Measurements from ENCODE around the gene ELMO1.

The ELMO1 gene

GRCh38 chr7:37341033-37341630 lies 107.5 kb downstream of the ELMO1 start:
- no peak for DNase-seq

- DNase-seq: no peak
These were observed 109.7 kb downstream of the ELMO1 start for GRCh38 chr7:37338966-37339365.

DNA sequence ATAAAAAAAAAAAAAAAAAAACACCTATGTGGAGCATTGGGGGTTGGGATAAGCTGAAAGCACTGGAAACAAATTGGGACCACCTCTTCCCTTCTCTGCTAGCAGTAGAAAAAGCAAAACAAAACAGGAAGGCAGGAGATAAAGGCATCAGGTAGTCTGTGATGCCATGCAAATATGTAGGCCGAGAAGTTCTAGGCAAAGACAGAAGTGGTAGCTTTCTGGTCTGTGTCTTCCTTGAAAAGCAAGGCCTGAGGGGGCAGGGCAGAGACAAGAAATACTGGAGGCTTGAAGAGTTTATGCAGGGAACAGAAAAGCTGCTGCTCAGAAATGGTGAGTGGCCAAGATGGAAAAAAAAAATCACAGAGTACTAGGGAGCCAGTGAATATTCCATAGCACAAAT lies 111.1 kb downstream of the ELMO1 start:
- DNase-seq: no peak

DNA sequence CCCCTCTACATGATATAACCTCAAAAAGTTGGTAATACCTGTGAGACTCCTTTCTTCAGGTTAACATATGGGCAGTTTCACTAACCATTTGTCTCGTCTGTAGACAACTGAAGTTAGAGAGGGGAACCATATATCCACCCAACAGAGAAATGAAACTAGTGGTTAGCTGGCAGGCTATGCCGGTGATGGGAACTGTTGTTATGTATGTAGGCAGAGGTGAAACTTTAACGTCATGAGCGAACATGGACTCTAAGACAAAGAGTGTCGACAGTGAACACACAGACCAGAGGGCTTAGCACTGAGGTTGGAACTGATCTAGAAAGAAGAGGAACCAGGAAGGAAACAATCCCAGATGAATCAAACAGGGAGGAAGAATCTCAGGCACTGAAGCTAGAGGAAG lies 112.4 kb downstream of the ELMO1 start:
- DNase-seq: no peak

GRCh38 chr7:37333075-37333474 lies 115.6 kb downstream of the ELMO1 start:
- no peak for DNase-seq

DNA sequence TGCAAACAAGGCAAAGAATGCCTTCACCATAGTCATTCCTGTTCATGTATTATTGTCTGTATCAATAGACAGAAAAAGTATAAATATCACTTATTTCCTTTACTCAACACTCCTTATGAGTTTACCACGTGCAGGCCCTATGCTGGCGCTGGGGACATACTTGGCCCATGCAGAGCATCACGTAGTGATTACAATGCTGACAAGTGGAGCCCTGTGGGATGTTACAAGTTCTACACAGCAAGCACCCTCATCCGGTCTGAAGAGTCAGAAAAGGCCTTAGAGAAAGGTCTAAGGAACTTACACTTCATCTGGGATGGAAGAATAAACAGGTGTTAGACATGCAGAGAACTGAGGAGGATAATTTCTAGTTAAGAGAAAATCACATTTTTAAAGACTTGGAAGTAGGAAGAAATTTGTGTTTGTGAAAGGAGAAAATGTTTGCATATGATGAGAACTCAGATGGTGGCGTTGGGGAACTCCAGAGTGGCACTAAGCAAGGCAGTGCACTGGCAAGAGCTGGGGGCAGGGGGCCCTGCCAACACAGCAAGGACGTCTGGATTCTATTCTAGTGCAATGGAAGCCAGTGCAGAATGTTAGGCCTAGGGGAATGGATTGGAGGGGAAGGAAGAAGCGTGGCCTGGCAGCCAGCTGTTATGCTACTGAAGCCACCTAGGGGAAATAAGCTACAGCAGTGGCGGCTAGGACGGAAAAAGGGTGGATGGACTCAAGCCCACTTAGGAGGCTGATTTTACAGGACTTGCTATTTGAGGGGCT lies 116.2 kb downstream of the ELMO1 start:
- no peak for DNase-seq

DNA sequence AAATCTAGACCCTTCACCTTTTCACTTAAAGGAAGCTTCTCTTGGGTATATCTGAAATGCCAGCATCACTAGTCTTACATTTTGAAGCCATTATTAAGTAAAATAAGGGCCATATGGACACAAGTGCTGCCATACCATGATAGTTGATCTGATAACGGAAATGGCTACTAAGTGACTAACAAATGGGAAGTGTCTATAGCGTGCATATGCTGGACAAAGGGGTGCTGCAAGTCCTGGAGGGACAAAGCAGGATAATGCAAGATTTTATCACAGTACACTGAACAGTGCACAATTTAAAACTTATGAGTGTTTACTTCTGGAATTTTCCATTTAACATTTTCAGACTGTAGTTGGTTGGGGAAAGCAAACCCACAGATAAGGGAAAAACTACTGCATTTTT lies 117.9 kb downstream of the ELMO1 start:
- no peak for DNase-seq

DNA sequence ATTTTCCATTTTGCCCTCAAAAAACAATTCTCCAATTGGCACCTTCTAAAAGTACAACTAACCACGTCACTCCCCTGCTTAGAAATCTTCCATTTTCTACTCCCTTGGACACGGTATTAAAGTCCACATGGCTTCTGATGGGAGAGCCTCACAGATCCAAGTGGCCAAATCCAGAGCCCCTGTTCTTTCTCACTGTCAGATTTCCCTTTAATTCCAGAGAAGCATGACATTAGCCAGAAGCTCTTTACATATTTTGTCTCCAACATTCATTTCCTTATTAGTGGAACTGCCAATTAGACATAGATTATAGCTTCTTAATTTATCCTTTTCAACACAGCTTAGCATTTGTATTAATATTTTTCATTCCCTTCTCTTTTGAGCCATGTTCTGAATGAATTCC lies 118.7 kb downstream of the ELMO1 start:
- DNase-seq: no peak

DNA sequence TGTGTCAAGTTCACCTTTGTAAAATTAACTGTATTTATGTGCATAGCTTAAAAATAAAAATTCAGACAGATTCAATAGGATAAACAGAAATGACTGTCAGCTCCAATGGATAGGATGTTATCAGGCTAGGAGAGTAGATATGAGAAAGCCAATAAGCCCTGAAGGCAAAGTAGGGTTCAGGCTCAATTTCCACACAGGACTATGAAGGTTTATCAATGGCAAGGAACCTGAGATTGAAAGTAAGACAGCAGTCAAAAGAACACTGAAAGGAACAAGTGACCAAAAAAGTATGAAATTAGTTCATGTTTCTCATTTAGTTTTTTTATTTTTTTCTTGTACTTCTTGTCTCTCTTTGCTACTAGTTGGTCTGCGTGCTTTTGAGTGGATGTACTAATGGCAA lies 121.4 kb downstream of the ELMO1 start:
- no peak for DNase-seq

DNA sequence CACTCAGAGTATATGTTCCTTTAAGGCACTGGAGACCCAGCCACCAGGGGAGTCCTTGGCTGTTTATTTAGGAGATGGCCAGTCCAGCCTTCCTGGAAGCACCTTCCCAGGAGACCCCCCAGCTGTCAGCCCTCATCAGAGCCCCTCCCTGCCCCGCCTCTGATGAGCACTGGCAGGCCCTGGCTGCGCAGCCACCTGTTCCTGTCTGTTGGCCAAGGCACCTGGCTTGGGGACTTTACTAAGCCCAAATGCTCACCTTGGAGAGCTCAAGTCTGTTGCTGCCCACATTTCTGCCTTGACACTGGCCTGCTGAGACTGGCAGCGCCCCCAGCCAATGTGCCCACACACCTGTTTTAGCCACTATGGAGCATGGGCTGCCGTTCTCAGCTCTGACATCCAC lies 124.7 kb downstream of the ELMO1 start:
- no peak for DNase-seq

DNA sequence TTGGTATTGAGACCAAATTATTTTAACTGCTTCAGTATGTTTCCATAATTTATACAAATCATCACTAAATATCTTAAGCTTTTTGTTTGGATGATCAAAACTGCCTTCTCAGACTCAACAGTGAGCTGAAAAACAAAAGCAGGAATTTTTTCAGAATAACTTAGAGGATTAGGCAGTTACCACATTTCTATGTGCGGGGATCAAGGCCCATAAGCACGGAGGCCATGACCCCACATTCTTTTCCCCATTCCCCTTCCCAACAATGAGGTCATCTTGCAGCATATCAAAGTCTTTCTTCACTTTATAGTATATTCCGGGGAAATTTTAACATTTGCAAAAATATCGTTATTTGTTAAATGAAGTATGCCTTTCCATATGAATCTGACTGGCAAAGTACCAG lies 125.8 kb downstream of the ELMO1 start:
- no peak for DNase-seq

DNA sequence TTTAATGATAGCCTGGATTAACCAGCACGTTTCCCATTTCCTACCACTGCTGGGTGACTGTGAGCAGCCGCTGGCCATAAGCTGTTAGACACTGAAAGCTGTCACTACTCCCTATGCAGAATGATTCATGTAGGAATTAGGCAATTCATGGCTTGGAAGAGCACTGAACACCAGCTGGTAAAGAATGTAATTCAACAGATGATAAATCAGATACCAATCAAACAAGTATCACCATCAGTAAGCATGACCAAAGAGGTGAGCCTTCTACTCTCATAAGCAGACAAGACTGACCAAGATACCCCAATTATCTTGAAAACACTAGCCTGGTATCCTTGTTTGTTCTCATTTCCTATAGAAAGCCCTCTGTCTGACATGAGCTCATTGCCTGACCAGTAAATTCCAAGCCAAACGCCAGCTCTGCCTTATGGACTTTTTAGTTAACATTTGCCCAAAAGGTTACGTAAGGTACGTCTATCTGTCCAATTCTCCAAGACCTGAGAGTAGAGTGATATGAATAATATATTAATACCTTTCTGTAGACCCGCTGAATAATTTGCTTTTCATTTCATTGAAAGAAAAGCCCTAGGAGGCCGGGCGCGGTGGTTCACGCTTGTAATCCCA lies 127.7 kb downstream of the ELMO1 start:
- DNase-seq: no peak

DNA sequence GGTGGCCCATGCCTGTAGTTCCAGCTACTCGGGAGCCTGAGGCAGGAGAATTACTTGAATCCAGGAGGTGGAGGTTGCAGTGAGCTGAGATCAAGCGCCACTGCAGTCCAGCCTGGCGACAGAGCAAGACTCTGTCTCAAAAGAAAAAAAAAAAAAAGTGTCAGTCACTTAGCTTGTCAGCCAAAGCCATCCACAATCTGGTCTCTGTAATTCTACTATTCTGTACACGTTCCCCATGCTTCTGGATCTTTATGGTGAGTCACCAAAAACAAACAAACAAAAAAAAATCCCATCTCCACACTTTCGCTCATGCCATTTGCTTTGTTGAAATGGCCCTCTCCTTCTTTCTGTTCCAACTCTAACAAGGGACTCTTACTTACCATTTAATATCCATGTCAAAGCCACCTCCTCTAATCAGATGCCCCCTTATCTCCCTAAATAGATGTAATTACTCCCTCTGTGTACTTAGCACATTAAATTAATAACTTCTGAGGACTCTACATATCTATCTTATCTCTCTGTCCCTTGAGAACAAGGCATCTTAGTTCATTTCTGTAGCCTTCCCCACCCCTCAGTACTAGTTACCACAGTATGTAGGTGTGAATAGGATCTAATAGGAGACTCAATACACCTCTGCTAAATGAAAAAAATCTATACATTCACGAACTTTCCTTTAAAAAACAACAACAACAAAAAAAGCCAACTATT lies 128.4 kb downstream of the ELMO1 start:
- DNase-seq: no peak

DNA sequence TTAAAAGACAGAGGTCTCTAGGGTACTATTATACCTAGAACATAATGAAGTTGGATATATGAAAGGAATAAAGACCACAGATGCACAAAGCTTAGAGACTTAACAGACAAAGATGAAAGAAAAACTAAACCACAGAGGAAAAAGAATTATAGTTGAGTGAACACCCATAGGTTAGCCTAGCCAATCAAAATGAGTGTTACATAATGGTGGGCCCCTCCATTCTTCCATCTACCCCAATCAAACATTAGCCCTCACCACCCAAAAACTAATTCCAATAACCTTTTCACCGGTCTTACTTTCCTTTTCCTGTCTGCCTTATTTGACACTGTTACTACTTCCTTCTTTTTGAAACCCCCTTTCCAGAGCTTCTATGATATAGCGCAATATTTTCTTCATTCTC lies 130.1 kb downstream of the ELMO1 start:
- no peak for DNase-seq

DNA sequence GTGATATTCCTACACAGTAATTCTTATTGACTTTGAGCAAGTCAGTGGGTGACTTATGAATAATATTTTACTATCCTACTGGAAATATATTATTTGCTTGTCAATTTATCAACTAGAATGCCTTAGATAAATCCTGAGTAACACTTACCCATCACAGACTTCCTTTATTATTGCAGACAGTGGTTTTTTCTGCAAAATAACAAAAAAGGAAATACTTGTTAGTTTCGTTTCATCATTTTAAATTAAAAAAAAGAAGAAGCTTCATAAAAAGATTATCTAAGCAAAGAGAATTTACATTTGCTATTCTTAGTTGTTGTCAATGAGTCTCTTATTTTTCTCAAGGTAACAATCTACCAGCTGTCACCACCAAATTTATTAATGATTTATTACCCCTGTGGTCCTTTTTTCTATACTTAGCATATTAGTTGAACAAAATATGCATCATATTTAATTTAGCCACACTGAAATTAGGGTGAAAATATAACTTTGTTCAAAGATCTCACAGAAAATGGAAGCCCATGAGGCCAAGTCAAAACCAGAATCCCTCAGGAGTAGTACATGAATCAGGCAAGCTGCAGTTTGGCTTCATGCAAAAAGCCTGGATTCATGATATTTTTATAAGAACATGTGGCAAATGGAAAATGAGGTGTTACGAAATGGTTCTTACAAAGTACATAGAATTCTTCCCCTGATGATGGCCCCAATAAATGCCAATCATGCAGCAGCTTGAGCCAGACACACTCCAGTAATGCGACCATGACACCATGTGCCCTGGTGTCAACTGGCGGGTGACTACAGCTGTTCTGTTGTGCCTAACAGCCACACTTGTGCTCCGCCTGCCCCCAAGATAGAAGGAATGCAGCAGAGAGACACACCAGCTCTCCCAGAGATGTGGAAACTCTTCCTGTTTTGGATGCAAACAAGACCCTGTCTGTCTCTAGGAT lies 132.6 kb downstream of the ELMO1 start:
- DNase-seq: no peak

DNA sequence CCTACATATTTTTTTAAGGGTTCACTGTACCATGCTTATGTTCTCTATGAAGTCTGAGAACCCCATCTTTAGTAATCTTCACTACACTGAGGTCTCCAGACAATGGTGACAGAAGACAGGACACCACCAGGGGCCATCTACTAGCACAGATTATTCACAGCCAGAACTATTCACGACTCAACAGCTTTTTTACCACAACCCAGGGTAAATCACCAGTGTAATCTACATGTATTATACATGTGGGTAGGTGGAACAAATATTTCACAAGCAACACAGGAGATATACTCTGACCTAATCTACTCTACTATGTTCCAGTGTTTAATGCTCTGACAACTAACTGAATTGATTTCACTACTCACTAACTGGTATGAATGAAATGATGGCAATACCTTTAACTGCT lies 136.1 kb downstream of the ELMO1 start:
- DNase-seq: no peak

GRCh38 chr7:37311355-37311754 lies 137.3 kb downstream of the ELMO1 start:
- peak; percentile 28 for DNase-seq

GRCh38 chr7:37310327-37311080 lies 138.2 kb downstream of the ELMO1 start:
- DNase-seq: no peak

DNA sequence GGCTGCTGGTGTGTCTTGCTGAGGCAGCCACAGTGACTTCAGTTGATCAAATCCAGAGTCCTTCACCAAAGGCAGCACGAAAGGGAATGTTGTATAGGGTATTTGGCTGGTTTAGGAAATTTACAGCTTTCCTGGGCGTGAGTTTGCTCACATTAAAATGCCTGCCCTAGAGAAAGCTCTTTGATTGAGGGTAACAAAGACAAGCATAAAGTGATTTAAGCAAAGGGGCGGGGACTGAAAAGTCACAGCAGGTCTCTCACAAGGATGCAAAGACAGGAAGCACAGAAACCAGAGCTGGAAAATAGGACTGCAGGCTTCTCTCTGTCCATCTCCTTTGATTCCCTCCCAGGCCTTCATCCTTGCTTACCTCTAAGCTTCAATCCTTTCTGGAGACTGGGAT lies 139.2 kb downstream of the ELMO1 start:
- no peak for DNase-seq

DNA sequence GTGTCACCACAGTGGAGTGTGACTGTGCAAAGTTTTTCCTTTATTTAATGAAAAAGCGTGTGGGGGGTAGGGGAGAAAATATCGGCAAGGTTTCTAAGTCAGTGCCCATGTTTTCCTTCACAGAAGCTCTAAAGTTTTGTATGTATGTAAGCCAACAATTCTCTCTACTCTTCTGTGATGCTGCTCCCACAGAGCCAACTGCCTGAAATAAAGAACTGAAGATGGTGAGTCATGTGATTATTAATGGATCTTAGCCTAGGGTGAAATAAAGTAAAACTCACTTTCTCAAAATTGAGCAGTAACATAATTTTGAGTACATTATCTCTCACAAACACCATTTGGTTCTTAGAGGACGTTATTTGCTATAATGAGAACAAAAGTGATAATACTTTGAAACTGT lies 143.7 kb downstream of the ELMO1 start:
- no peak for DNase-seq

DNA sequence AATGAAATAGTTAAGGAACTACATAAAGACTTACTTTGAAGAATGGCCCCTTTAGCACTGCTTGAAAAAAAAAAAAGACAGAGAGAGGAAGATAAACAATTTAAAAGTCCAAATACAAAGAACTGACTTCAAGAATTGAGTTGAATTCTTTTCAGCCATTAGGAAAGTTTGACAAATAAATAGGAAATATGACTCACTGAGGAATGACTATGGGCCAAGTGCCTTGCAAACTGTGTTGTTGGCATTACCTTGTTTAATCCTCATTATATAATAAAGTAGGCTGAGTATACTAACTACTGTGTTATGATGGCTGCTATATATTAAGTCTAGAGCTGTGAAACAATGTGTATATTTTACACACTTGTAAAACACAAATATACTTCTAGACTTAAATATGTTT lies 151.1 kb downstream of the ELMO1 start:
- DNase-seq: no peak

DNA sequence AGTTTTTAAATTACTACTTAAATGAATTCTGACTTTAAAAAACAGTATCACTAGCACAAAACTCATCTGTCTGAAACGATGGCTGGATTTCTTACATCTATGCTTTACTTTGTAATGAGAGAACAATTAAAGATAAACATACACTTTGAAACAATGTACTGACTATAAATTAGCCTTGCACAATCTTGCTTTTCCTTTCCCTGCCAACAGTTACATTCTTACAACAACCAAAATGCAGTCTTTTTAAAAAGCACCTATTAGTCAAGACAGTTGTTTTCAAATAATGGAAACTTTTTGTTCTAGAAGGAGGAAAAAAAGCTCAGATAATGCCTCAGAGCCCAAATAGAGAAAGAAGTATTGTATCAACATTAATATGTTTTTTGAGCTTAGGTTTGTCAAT lies 153.3 kb downstream of the ELMO1 start:
- no peak for DNase-seq

Measured in activated CD4-positive, alpha-beta T cell treated with anti-CD3 and anti-CD28 coated beads, Interleukin-2, amount 50 U/mL, for 1 hour (primary cell).